Keratinocyte (primary cell): ENCODE results near the gene COL6A5. TPM values are rescaled to one million over a fixed set of nuclear protein-coding genes. Genes with fewer than 3 reads are reported as not detected.

ENCODE experiments used
- DNase-seq: peaks from one replicate; pipeline ENCODE4 v3.0.0-alpha.2; 2011; ENCODE audit warnings: low read depth, missing footprints, low spot score
- FAIRE-seq: peaks from 2 replicates; lab custom pipeline; 2011; peaks lifted over from hg19 to GRCh38; lab: Jason Lieb, UNC
- H2AFZ ChIP-seq: 2 replicates; pipeline ENCODE4 v1.6.0; 2012; ENCODE audit warnings: low read length, control low read depth, inconsistent platforms; ENCODE audit not compliant: control insufficient read depth
- H3K27ac ChIP-seq: 2 replicates; pipeline ENCODE4 v1.5.1; 2011; ENCODE audit warnings: low read length; ENCODE audit not compliant: control insufficient read depth, insufficient read depth
- H3K27me3 ChIP-seq: 3 replicates; pipeline ENCODE4 v1.6.0; 2011; ENCODE audit warnings: low read length; ENCODE audit not compliant: control insufficient read depth, insufficient read depth; ENCODE audit errors: extremely low read depth
- H3K36me3 ChIP-seq, 2 experiments: 2 replicates in 1 of 2; 3 replicates in 1 of 2; pipeline ENCODE4 v1.5.1; 2011; ENCODE audit warnings: low read length in 2 of 2, mild to moderate bottlenecking in 1 of 2; ENCODE audit not compliant: control insufficient read depth in 2 of 2, insufficient read depth in 2 of 2; ENCODE audit errors: extremely low read depth in 1 of 2
- H3K4me1 ChIP-seq: 3 replicates; pipeline ENCODE4 v1.5.1; 2011; ENCODE audit warnings: low read length; ENCODE audit not compliant: control insufficient read depth, insufficient read depth; ENCODE audit errors: extremely low read depth
- H3K4me2 ChIP-seq: 3 replicates; pipeline ENCODE4 v1.6.0; 2011; ENCODE audit warnings: low read depth, low read length; ENCODE audit not compliant: control insufficient read depth, insufficient read depth; ENCODE audit errors: extremely low read depth
- H3K4me3 ChIP-seq, 3 experiments: fragments of 200-600 bp in 1 of 3; sonication (generic) in 1 of 3; 2 replicates in 2 of 3; 3 replicates in 1 of 3; pipeline ENCODE4 v1.5.1; 2011 to 2016; ENCODE audit warnings: low read length in 3 of 3, mild to moderate bottlenecking in 3 of 3, control low read depth in 2 of 3, inconsistent platforms in 1 of 3, low read depth in 1 of 3, mixed read lengths in 1 of 3, mixed run types in 1 of 3, moderate library complexity in 1 of 3; ENCODE audit not compliant: control insufficient read depth in 2 of 3, insufficient read depth in 2 of 3; ENCODE audit errors: extremely low read depth in 1 of 3
- H3K79me2 ChIP-seq: 2 replicates; pipeline ENCODE4 v1.6.0; 2012; ENCODE audit warnings: low read length; ENCODE audit not compliant: control insufficient read depth, insufficient read depth
- H3K9ac ChIP-seq: 3 replicates; pipeline ENCODE4 v1.6.0; 2011; ENCODE audit warnings: low read length; ENCODE audit not compliant: control insufficient read depth, insufficient read depth; ENCODE audit errors: extremely low read depth
- H3K9me1 ChIP-seq: 3 replicates; pipeline ENCODE4 v1.6.0; 2011; ENCODE audit warnings: low read length; ENCODE audit not compliant: control insufficient read depth, insufficient read depth; ENCODE audit errors: extremely low read depth
- H3K9me3 ChIP-seq: 2 replicates; pipeline ENCODE4 v1.5.1; 2012; ENCODE audit warnings: low read depth, low read length; ENCODE audit not compliant: control insufficient read depth
- H4K20me1 ChIP-seq: 3 replicates; pipeline ENCODE4 v1.6.0; 2011; ENCODE audit warnings: low read length; ENCODE audit not compliant: control insufficient read depth, insufficient read depth; ENCODE audit errors: extremely low read depth
- CTCF ChIP-seq, 3 experiments: IDR thresholded peaks in 1 of 3; conservative IDR thresholded peaks in 1 of 3; optimal IDR thresholded peaks in 1 of 3; 2 replicates in 2 of 3; 3 replicates in 1 of 3; pipeline versions ENCODE3 to v1.5.1; 2011; ENCODE audit warnings: low read length in 3 of 3, mild to moderate bottlenecking in 3 of 3, moderate library complexity in 2 of 3, control low read depth in 1 of 3, inconsistent platforms in 1 of 3; ENCODE audit not compliant: insufficient read depth in 2 of 3; ENCODE audit errors: extremely low read depth in 1 of 3
- EZH2 ChIP-seq: IDR thresholded peaks from one replicate; pipeline ENCODE4 v1.6.1; 2012; ENCODE audit warnings: inconsistent platforms, mild to moderate bottlenecking, low read length, moderate library complexity
- dilution Hi-C: fragments of 300-500 bp; cut with MboI; formaldehyde crosslinking; loops from one replicate; pipeline ENCODE4 v1.7.0; 2020; ENCODE audit warnings: low sequenced_read_pairs; ENCODE audit not compliant: extremely low pct_ligation_motif_present
- polyA plus RNA-seq, 5 experiments: library from polyadenylated mRNA; depleted of rRNA in 3 of 5; stranded (reverse) in 3 of 5; stranded (forward) in 1 of 5; unstranded in 1 of 5; fragments of >200 nt; gene quantifications; 1 replicate in 1 of 5; 2 replicates in 3 of 5; 3 replicates in 1 of 5; pipeline versions ENCODE4 v1.2.1 to v1.2.3, GENCODE V29; 2011 to 2012; ENCODE audit warnings: missing spikeins in 2 of 5, low read depth in 1 of 5, low replicate concordance in 1 of 5

COL6A5 gene
- polyA plus RNA-seq, 1 donor (not counting 4 experiments of a cell fraction or from before 2014, with no cell fraction given): not detected

- H3K9me3 ChIP-seq: no peaks in the 10 kb centered on the region
- no peak overlapping the region for H3K4me3 ChIP-seq
- H3K79me2 ChIP-seq: no peaks in the 10 kb centered on the region
- no peaks in the 10 kb centered on the region for H4K20me1 ChIP-seq
- H3K27ac ChIP-seq: no peak overlapping the region
- no peak overlapping the region for H3K9ac ChIP-seq
- DNase-seq (no peak), FAIRE-seq (no peak)
- H3K36me3 ChIP-seq: no peaks in the 10 kb centered on the region
- dilution Hi-C loops: no loop called here
- H3K9me1 ChIP-seq: no peaks in the 10 kb centered on the region
- no peak overlapping the region for H2AFZ ChIP-seq
- H3K4me2 ChIP-seq: no peak overlapping the region
- H3K27me3 ChIP-seq: no peaks in the 10 kb centered on the region
- H3K4me1 ChIP-seq: no peaks in the 10 kb centered on the region
- no peak for TF ChIP-seq CTCF (optimal IDR thresholded peaks at IDR 0.05 in 1 of 3, IDR thresholded peaks at IDR 0.05 in 1 of 3, conservative IDR thresholded peaks at IDR 0.05 in 1 of 3; ENCODE audit: extremely low read depth in 1 of 3, insufficient read depth in 2 of 3, low read length in 3 of 3)
- TF ChIP-seq EZH2: no peak
Measured at GRCh38 chr3:130374908-130375307, 29.4 kb downstream of the COL6A5 start.

- H3K27me3 ChIP-seq: no peaks in the 10 kb centered on the region
- dilution Hi-C loops: no loop called here
Measured at GRCh38 chr3:130377960-130378676, 32.6 kb downstream of the COL6A5 start.

More at GRCh38 chr3:130377960-130378676, 32.6 kb downstream of the COL6A5 start:
- TF ChIP-seq EZH2: no peak
- TF ChIP-seq CTCF (optimal IDR thresholded peaks at IDR 0.05 in 1 of 3, IDR thresholded peaks at IDR 0.05 in 1 of 3, conservative IDR thresholded peaks at IDR 0.05 in 1 of 3; ENCODE audit: extremely low read depth in 1 of 3, insufficient read depth in 2 of 3, low read length in 3 of 3): no peak
- no peaks in the 10 kb centered on the region for H3K9me1 ChIP-seq
- H3K79me2 ChIP-seq: no peaks in the 10 kb centered on the region
- no peak for DNase-seq
- no peak overlapping the region for H3K4me2 ChIP-seq
- no peak overlapping the region for H3K9ac ChIP-seq
- H4K20me1 ChIP-seq: no peaks in the 10 kb centered on the region
- no peaks in the 10 kb centered on the region for H3K36me3 ChIP-seq
- H3K4me3 ChIP-seq: no peak overlapping the region
- no peak overlapping the region for H2AFZ ChIP-seq
- no peaks in the 10 kb centered on the region for H3K4me1 ChIP-seq
- no peak for FAIRE-seq
- no peak overlapping the region for H3K27ac ChIP-seq
- H3K9me3 ChIP-seq: no peaks in the 10 kb centered on the region
